Skeletal muscle satellite cell (primary cell): ENCODE measurements around the gene NOX3.
"Not testable (repeated sequence)": the region's sequence is repeated elsewhere in the genome, so short reads cannot be mapped to it uniquely, and the experiment has no call there.

Source experiments
- H3K27me3 ChIP-seq: 2 replicates; pipeline ENCODE4 v1.7.0; 2013; ENCODE audit warnings: low read length; ENCODE audit not compliant: control insufficient read depth, insufficient read depth
- H3K36me3 ChIP-seq: 2 replicates; pipeline ENCODE4 v1.7.0; 2013; ENCODE audit warnings: mild to moderate bottlenecking, control low read depth, low read length; ENCODE audit not compliant: insufficient read depth
- H3K4me1 ChIP-seq: 2 replicates; pipeline ENCODE4 v1.7.0; 2013; ENCODE audit warnings: low read length; ENCODE audit not compliant: control insufficient read depth, insufficient read depth
- H3K4me2 ChIP-seq: 2 replicates; pipeline ENCODE4 v1.7.0; 2013; ENCODE audit warnings: mild to moderate bottlenecking, low read length
- H3K4me3 ChIP-seq: 2 replicates; pipeline ENCODE4 v1.7.0; 2013; ENCODE audit warnings: low read length
- H3K9ac ChIP-seq: 2 replicates; pipeline ENCODE4 v1.7.0; 2013; ENCODE audit warnings: mild to moderate bottlenecking, low read depth, low read length, moderate library complexity
- H3K9me3 ChIP-seq: replicated peaks from 2 replicates; pipeline ENCODE4 v1.7.0; 2013; ENCODE audit warnings: mild to moderate bottlenecking, control low read depth, low read length

Gene NOX3

GRCh38 chr6:155491421-155491820 lies 35.8 kb upstream of the NOX3 start:
- no peak overlapping the region for H3K4me2 ChIP-seq
- H3K4me1 ChIP-seq: peaks cover 32% of the 10 kb centered on the region
- no peak overlapping the region for H3K4me3 ChIP-seq
- H3K36me3 ChIP-seq: no peaks in the 10 kb centered on the region
- no peaks in the 10 kb centered on the region for H3K27me3 ChIP-seq
- H3K9me3 ChIP-seq: no peaks in the 10 kb centered on the region
- no peak overlapping the region for H3K9ac ChIP-seq

GRCh38 chr6:155488197-155488596 lies 32.6 kb upstream of the NOX3 start:
- H3K4me3 ChIP-seq, H3K27me3 ChIP-seq, H3K9me3 ChIP-seq, H3K4me2 ChIP-seq, H3K36me3 ChIP-seq, H3K4me1 ChIP-seq, H3K9ac ChIP-seq: not testable (repeated sequence)

GRCh38 chr6:155487371-155488130 lies 31.9 kb upstream of the NOX3 start:
- no peak overlapping the region for H3K4me2 ChIP-seq

GRCh38 chr6:155486721-155487294 lies 31.2 kb upstream of the NOX3 start:
- Histone ChIP-seq H3K4me1 (peaks cover under 1% of the 10 kb centered on the region), H3K4me2 (no peak overlapping the region), H3K9me3 (no peaks in the 10 kb centered on the region), H3K4me3 (no peak overlapping the region), H3K36me3 (no peaks in the 10 kb centered on the region), H3K9ac (no peak overlapping the region), H3K27me3 (no peaks in the 10 kb centered on the region)

More at GRCh38 chr6:155487371-155488130, 31.9 kb upstream of the NOX3 start:
- Histone ChIP-seq H3K4me1 (peaks cover 3% of the 10 kb centered on the region), H3K27me3 (no peaks in the 10 kb centered on the region), H3K9me3 (no peaks in the 10 kb centered on the region), H3K9ac (no peak overlapping the region), H3K4me3 (no peak overlapping the region), H3K36me3 (no peaks in the 10 kb centered on the region)

DNA sequence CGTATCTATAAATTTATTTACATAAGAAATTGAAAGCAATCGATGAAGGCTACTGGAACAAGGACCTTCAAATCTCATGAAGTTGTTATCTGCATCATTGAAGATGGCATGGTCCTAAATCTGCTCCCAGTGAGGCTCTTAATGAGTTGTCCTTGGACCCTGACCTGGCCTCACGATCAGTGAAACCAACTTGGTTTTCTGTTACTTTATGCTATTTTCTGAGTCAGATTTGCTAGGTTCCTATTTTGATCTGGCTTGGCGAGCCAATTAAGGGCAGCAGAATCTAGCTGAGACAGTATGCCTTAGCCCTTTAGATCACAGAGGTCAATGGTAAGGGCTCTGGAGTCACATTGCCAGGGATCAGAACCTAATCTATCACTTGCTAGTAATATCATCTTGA lies 30.1 kb upstream of the NOX3 start:
- H3K4me1 ChIP-seq: peaks cover 11% of the 10 kb centered on the region
- H3K4me2 ChIP-seq: no peak overlapping the region

GRCh38 chr6:155483858-155484257 lies 28.2 kb upstream of the NOX3 start:
- Histone ChIP-seq H3K4me3 (no peak overlapping the region), H3K27me3 (no peaks in the 10 kb centered on the region), H3K9me3 (no peaks in the 10 kb centered on the region), H3K4me1 (peaks cover 12% of the 10 kb centered on the region), H3K36me3 (no peaks in the 10 kb centered on the region), H3K9ac (no peak overlapping the region), H3K4me2 (no peak overlapping the region)

More for the DNA sequence above, 30.1 kb upstream of the NOX3 start:
- H3K9me3 ChIP-seq: no peaks in the 10 kb centered on the region
- no peak overlapping the region for H3K4me3 ChIP-seq
- H3K36me3 ChIP-seq: no peaks in the 10 kb centered on the region
- H3K27me3 ChIP-seq: no peaks in the 10 kb centered on the region
- H3K9ac ChIP-seq: no peak overlapping the region

- Histone ChIP-seq H3K4me1 (peaks cover 12% of the 10 kb centered on the region), H3K4me2 (no peak overlapping the region), H3K4me3 (no peak overlapping the region), H3K9ac (no peak overlapping the region), H3K36me3 (no peaks in the 10 kb centered on the region), H3K9me3 (no peaks in the 10 kb centered on the region), H3K27me3 (no peaks in the 10 kb centered on the region)
Measured at GRCh38 chr6:155481215-155481614, 25.6 kb upstream of the NOX3 start.

- Histone ChIP-seq H3K4me1 (no peaks in the 10 kb centered on the region), H3K9ac (no peak overlapping the region), H3K27me3 (no peaks in the 10 kb centered on the region), H3K4me2 (no peak overlapping the region), H3K36me3 (no peaks in the 10 kb centered on the region), H3K4me3 (no peak overlapping the region), H3K9me3 (no peaks in the 10 kb centered on the region)
Measured at GRCh38 chr6:155473741-155474140, 18.1 kb upstream of the NOX3 start.

DNA sequence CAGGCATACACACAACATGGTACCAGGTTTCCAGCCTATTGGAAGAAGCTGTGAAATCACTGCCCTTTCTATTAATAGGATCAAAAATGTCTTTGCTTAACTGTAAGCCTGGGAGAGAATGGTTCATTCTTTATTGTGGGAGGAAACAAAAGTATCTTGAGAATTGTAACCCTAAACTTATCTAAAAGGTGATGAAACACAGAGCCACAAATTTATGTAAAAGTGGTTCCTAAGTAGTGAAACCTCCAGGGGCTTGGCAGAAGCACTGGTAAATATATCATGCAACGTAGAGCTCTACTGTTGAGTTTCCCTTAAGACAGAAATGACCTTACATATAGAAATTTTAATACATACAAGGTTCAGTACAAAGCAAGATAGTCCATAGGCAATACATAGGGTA lies 17.2 kb upstream of the NOX3 start:
- no peaks in the 10 kb centered on the region for H3K36me3 ChIP-seq
- no peaks in the 10 kb centered on the region for H3K27me3 ChIP-seq
- no peak overlapping the region for H3K4me2 ChIP-seq
- H3K9ac ChIP-seq: no peak overlapping the region
- no peaks in the 10 kb centered on the region for H3K9me3 ChIP-seq
- no peaks in the 10 kb centered on the region for H3K4me1 ChIP-seq
- no peak overlapping the region for H3K4me3 ChIP-seq

DNA sequence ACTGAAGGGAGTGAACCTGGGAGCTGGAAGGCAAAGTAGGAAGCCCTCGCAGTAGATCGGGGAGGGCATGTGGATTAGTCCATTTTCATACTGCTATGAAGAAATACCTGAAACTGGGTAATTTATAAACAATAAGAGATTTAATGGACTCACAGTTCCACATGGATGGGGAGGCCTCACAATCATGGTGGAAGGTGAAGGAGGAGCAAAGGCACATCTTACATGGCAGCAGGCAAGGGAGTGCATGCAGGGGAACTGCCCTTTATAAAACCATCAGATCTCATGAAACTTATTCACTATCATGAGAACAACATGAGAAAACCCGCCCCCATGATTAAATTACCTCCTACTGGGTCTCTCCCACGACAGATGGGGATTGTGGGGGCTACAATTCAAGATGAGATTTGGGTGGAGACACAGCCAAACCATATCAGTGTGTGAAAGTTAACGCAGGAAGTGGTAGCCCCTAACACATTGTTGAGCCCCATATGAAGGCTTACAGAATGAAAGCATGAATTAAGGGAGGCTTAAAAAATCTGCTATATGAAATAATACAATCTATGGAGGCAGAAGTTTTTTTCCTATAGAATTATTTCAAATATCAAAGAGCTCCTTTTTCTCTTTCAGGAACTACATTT lies 15.5 kb upstream of the NOX3 start:
- H3K27me3 ChIP-seq, H3K4me1 ChIP-seq, H3K9me3 ChIP-seq, H3K4me2 ChIP-seq, H3K9ac ChIP-seq, H3K4me3 ChIP-seq, H3K36me3 ChIP-seq: not testable (repeated sequence)

DNA sequence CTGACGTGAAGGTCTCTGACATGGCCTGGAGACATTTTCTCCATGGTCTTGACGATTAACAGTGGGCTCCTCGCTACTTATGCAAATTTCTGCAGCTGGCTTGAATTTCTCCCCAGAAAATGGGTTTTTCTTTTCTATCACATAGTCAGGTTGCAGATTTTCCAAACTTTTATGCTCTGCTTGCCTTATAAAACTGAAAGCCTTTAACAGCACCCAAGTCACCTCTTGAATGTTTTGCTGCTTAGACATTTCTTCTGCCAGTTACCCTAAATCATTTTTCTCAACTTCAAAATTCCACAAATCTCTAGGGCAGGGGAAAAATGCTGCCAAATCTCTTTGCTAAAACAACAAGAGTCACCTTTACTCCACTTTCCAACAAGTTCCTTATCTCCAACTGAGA lies 12.9 kb upstream of the NOX3 start:
- not testable (repeated sequence) for H3K4me3 ChIP-seq, H3K9ac ChIP-seq, H3K9me3 ChIP-seq, H3K4me1 ChIP-seq, H3K4me2 ChIP-seq, H3K27me3 ChIP-seq, H3K36me3 ChIP-seq

GRCh38 chr6:155466539-155466938 lies 10.9 kb upstream of the NOX3 start:
- Histone ChIP-seq H3K4me3 (no peak overlapping the region), H3K9ac (no peak overlapping the region), H3K4me1 (peaks cover 1% of the 10 kb centered on the region), H3K27me3 (no peaks in the 10 kb centered on the region), H3K9me3 (no peaks in the 10 kb centered on the region), H3K36me3 (no peaks in the 10 kb centered on the region), H3K4me2 (no peak overlapping the region)
